SK-N-SH (cell line): Measurements from ENCODE around the gene CYP2A7.
"Not testable (repeated sequence)": the region's sequence is repeated elsewhere in the genome, so short reads cannot be mapped to it uniquely, and the experiment has no call there.

ENCODE experiments used
- FOSL2 ChIP-seq: IDR thresholded peaks from 2 replicates; pipeline ENCODE4 v1.4.0; 2012; ENCODE audit warnings: low read depth, mild to moderate bottlenecking, moderate library complexity, borderline replicate concordance
- POLR2AphosphoS5 ChIP-seq: IDR thresholded peaks from 2 replicates; pipeline ENCODE4 v1.6.1; 2012; ENCODE audit warnings: low read depth, low read length
- RCOR1 ChIP-seq: fragments of 150-350 bp; IDR thresholded peaks from 2 replicates; pipeline ENCODE4 v1.6.1; 2017; ENCODE audit warnings: antibody characterized with exemption, low read length
- TEAD4 ChIP-seq: IDR thresholded peaks from 2 replicates; pipeline ENCODE4 v1.4.0; 2012; ENCODE audit warnings: mild to moderate bottlenecking, borderline replicate concordance; ENCODE audit not compliant: insufficient read depth

DNA sequence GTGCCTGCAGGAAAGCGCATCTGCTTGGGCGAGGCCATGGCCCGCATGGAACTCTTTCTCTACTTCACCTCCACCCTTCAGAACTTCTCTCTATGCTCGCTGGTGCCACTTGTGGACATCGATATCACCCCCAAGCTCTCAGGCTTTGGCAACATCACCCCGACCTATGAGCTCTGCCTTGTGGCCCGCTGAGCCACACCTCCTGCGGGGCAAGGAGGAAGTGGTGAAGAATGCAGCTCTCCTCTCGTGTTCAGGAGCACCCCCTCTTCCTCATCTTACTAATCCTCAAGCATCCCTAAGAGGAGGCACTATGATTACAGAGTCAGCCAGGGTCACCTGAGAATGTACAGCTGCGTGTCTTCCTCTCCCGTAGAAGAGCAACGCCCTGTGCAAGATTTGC is 17.9 kb upstream of the CYP2A7 start:
- not testable (repeated sequence) for TF ChIP-seq POLR2AphosphoS5, FOSL2, TEAD4, RCOR1
